Neural cell (in vitro differentiated cells): Measurements from ENCODE around the gene CTBP2. TPM values are rescaled to one million over a fixed set of nuclear protein-coding genes. Genes with fewer than 3 reads are reported as not detected.

Experiments
- H2AFZ ChIP-seq: fragments of 200-600, 300-800 bp; sonication (generic), shearing (Covaris generic); 2 replicates; pipeline ENCODE4 v1.6.0; 2014; ENCODE audit warnings: low read depth, mild to moderate bottlenecking, antibody characterized with exemption, low read length, moderate library complexity
- H3F3A ChIP-seq: fragments of 200-600 bp; shearing (Covaris generic); 2 replicates; pipeline ENCODE4 v1.6.1; 2016; ENCODE audit warnings: mild to moderate bottlenecking, moderate library complexity, mixed read lengths, antibody characterized with exemption, low read length; ENCODE audit not compliant: insufficient read depth, poor library complexity, severe bottlenecking
- H3K27ac ChIP-seq: fragments of 200-600, 300-800 bp; sonication (generic), shearing (Covaris generic); 2 replicates; pipeline ENCODE4 v1.5.1; 2014; ENCODE audit warnings: mild to moderate bottlenecking, low read length, moderate library complexity
- H3K27me3 ChIP-seq: fragments of 300-800, 200-600 bp; sonication (generic), shearing (Covaris generic); 2 replicates; pipeline ENCODE4 v1.6.0; 2014; ENCODE audit warnings: mild to moderate bottlenecking, low read depth, low read length, moderate library complexity; ENCODE audit not compliant: insufficient read depth
- H3K36me3 ChIP-seq: fragments of 300-800, 200-600 bp; sonication (generic), shearing (Covaris generic); 2 replicates; pipeline ENCODE4 v1.5.1; 2014; ENCODE audit warnings: mild to moderate bottlenecking, antibody characterized with exemption, low read length, moderate library complexity; ENCODE audit not compliant: insufficient read depth
- H3K4me2 ChIP-seq: fragments of 300-800, 200-600 bp; sonication (generic), shearing (Covaris generic); 2 replicates; pipeline ENCODE4 v1.6.0; 2014; ENCODE audit warnings: mild to moderate bottlenecking, low read length
- H3K4me3 ChIP-seq: fragments of 300-800, 200-600 bp; sonication (generic), shearing (Covaris generic); 2 replicates; pipeline ENCODE4 v1.5.1; 2014; ENCODE audit warnings: mild to moderate bottlenecking, low read length, moderate library complexity
- H3K79me2 ChIP-seq: fragments of 200-600 bp; shearing (Covaris generic); replicated peaks from 2 replicates; pipeline ENCODE4 v1.6.0; 2014; ENCODE audit warnings: mild to moderate bottlenecking, low read length, moderate library complexity; ENCODE audit not compliant: insufficient read depth
- H3K9ac ChIP-seq: fragments of 300-800, 200-600 bp; sonication (generic), shearing (Covaris generic); 2 replicates; pipeline ENCODE4 v1.6.1; 2016; ENCODE audit warnings: mild to moderate bottlenecking, low read length, mixed read lengths
- H3K9me2 ChIP-seq: fragments of 200-600 bp; shearing (Covaris generic); 2 replicates; pipeline ENCODE4 v1.6.1; 2016; ENCODE audit warnings: mild to moderate bottlenecking, low read length, mixed read lengths; ENCODE audit not compliant: insufficient read depth
- H3K9me3 ChIP-seq: fragments of 200-600, 300-800 bp; sonication (generic), shearing (Covaris generic); 2 replicates; pipeline ENCODE4 v1.6.1; 2016; ENCODE audit warnings: mild to moderate bottlenecking, mixed run types, low read length, moderate library complexity, mixed read lengths
- H4K20me1 ChIP-seq: fragments of 200-600 bp; shearing (Covaris generic); 2 replicates; pipeline ENCODE4 v1.6.1; 2016; ENCODE audit warnings: mild to moderate bottlenecking, mixed run types; ENCODE audit not compliant: insufficient read depth
- EP300 ChIP-seq: fragments of 450-650 bp; conservative IDR thresholded peaks from 2 replicates; pipeline ENCODE4 v1.6.1; 2014; ENCODE audit warnings: antibody characterized with exemption, mild to moderate bottlenecking, moderate library complexity; ENCODE audit not compliant: poor library complexity, severe bottlenecking
- EZH2 ChIP-seq: fragments of 200-600, 300-800 bp; shearing (Covaris generic), sonication (generic); IDR thresholded peaks from 2 replicates; pipeline ENCODE4 v1.6.1; 2014; ENCODE audit warnings: antibody characterized with exemption, low read length, borderline replicate concordance, mild to moderate bottlenecking; ENCODE audit not compliant: insufficient read depth, poor library complexity, severe bottlenecking
- MXI1 ChIP-seq: fragments of 450-650 bp; conservative IDR thresholded peaks from 2 replicates; pipeline ENCODE4 v1.6.1; 2014; ENCODE audit warnings: antibody characterized with exemption, mild to moderate bottlenecking; ENCODE audit not compliant: poor library complexity, severe bottlenecking
- POLR2AphosphoS5 ChIP-seq: IDR thresholded peaks from 2 replicates; pipeline ENCODE4 v1.6.1; 2012
- RAD21 ChIP-seq: fragments of 450-650 bp; conservative IDR thresholded peaks from 2 replicates; pipeline ENCODE4 v1.6.1; 2014; ENCODE audit warnings: antibody characterized with exemption, mild to moderate bottlenecking, moderate library complexity
- SMC3 ChIP-seq: fragments of 450-650 bp; conservative IDR thresholded peaks from 2 replicates; pipeline ENCODE4 v1.6.1; 2014; ENCODE audit warnings: antibody characterized with exemption, mild to moderate bottlenecking, moderate library complexity; ENCODE audit not compliant: poor library complexity
- TAF1 ChIP-seq: IDR thresholded peaks from 2 replicates; pipeline ENCODE4 v1.6.1; 2012; ENCODE audit warnings: low read depth
- polyA plus RNA-seq: library from polyadenylated mRNA; depleted of rRNA; stranded (reverse); fragments of >200 nt; gene quantifications from 2 replicates; pipeline ENCODE4 v1.2.3, GENCODE V29; 2014
- TF ChIP-seq, protein P1 (sequence below): IDR thresholded peaks from 2 replicates; pipeline ENCODE4 v1.6.1; 2012; ENCODE audit warnings: borderline replicate concordance
- TF ChIP-seq, protein P2 (sequence below): fragments of 450-650 bp; IDR thresholded peaks from 2 replicates; pipeline ENCODE4 v1.5.1; 2014; ENCODE audit warnings: antibody characterized with exemption, mild to moderate bottlenecking, moderate library complexity; ENCODE audit not compliant: poor library complexity, severe bottlenecking

The CTBP2 gene
- polyA plus RNA-seq, 1 donor from 2014 or later, result 59.5 TPM

DNA sequence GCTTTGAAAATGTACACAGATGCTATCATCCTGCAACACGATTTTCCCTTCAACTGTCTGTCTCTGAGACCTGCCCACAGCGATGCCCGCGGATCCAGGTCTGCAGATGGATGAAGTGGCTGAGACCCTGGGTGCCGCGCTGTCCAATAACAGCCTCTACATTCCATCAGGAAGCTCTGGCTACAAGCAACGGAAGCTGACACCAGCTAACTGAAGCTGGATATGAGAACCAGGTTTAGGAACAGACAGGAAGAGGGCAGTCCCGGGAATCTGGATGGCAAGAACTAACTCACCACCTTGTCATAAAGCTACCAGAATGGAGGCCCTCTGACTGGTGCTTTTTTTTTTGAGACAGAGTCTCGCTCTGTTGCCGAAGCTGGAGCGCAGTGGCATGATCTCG, 32.3 kb upstream of the CTBP2 start:
- Histone ChIP-seq H3K79me2 (no peaks in the 10 kb centered on the region), H3K9me2 (no peaks in the 10 kb centered on the region), H2AFZ (no peak overlapping the region), H3K27ac (no peak overlapping the region), H3K9me3 (no peaks in the 10 kb centered on the region), H3K4me2 (no peak overlapping the region), H3K27me3 (no peaks in the 10 kb centered on the region), H3K9ac (no peak overlapping the region), H3F3A (no peaks in the 10 kb centered on the region), H3K4me3 (no peak overlapping the region), H3K36me3 (no peaks in the 10 kb centered on the region), H4K20me1 (no peaks in the 10 kb centered on the region)
- no peak for TF ChIP-seq MXI1
- no peak for TF ChIP-seq TAF1
- TF ChIP-seq, protein P1, sequence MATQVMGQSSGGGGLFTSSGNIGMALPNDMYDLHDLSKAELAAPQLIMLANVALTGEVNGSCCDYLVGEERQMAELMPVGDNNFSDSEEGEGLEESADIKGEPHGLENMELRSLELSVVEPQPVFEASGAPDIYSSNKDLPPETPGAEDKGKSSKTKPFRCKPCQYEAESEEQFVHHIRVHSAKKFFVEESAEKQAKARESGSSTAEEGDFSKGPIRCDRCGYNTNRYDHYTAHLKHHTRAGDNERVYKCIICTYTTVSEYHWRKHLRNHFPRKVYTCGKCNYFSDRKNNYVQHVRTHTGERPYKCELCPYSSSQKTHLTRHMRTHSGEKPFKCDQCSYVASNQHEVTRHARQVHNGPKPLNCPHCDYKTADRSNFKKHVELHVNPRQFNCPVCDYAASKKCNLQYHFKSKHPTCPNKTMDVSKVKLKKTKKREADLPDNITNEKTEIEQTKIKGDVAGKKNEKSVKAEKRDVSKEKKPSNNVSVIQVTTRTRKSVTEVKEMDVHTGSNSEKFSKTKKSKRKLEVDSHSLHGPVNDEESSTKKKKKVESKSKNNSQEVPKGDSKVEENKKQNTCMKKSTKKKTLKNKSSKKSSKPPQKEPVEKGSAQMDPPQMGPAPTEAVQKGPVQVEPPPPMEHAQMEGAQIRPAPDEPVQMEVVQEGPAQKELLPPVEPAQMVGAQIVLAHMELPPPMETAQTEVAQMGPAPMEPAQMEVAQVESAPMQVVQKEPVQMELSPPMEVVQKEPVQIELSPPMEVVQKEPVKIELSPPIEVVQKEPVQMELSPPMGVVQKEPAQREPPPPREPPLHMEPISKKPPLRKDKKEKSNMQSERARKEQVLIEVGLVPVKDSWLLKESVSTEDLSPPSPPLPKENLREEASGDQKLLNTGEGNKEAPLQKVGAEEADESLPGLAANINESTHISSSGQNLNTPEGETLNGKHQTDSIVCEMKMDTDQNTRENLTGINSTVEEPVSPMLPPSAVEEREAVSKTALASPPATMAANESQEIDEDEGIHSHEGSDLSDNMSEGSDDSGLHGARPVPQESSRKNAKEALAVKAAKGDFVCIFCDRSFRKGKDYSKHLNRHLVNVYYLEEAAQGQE, result no peak
- no peak for TF ChIP-seq SMC3
- no peak for TF ChIP-seq RAD21
- no peak for TF ChIP-seq POLR2AphosphoS5

DNA sequence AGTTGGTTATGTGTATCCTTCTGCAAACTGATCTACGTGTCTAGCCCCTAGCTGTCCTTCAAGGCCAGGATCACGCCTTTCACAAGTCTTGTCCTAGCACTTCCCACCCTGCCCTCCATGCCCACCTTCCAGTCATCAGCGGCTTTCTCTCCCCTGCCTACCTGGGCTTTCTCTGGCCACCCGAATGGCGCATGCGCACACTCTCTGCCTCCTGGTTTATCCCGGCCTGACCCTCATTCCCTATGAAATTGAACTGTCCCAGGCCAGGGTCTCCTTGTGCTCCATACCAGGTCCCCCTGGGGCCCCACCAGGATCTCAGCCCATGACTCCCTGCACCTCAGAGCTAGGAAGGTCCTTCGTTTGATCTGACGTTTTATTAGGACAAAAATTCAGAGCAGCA, 31.6 kb upstream of the CTBP2 start:
- no peaks in the 10 kb centered on the region for H4K20me1 ChIP-seq
- H2AFZ ChIP-seq, result no peak overlapping the region
- no peaks in the 10 kb centered on the region for H3K9me2 ChIP-seq
- no peak overlapping the region for H3K4me2 ChIP-seq
- no peaks in the 10 kb centered on the region for H3K36me3 ChIP-seq
- no peak overlapping the region for H3K9ac ChIP-seq
- no peaks in the 10 kb centered on the region for H3K27me3 ChIP-seq
- H3K9me3 ChIP-seq, result no peaks in the 10 kb centered on the region
- TF ChIP-seq, protein P2, sequence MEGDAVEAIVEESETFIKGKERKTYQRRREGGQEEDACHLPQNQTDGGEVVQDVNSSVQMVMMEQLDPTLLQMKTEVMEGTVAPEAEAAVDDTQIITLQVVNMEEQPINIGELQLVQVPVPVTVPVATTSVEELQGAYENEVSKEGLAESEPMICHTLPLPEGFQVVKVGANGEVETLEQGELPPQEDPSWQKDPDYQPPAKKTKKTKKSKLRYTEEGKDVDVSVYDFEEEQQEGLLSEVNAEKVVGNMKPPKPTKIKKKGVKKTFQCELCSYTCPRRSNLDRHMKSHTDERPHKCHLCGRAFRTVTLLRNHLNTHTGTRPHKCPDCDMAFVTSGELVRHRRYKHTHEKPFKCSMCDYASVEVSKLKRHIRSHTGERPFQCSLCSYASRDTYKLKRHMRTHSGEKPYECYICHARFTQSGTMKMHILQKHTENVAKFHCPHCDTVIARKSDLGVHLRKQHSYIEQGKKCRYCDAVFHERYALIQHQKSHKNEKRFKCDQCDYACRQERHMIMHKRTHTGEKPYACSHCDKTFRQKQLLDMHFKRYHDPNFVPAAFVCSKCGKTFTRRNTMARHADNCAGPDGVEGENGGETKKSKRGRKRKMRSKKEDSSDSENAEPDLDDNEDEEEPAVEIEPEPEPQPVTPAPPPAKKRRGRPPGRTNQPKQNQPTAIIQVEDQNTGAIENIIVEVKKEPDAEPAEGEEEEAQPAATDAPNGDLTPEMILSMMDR, result no peak
- TF ChIP-seq EP300 (no peak), POLR2AphosphoS5 (no peak), SMC3 (no peak), TAF1 (no peak), RAD21 (no peak), MXI1 (no peak), EZH2 (no peak)
- TF ChIP-seq, protein P1, result no peak
- no peak overlapping the region for H3K4me3 ChIP-seq
- H3K79me2 ChIP-seq, result no peaks in the 10 kb centered on the region
- H3K27ac ChIP-seq, result no peak overlapping the region
- H3F3A ChIP-seq, result no peaks in the 10 kb centered on the region
